ENCODE results near the gene CFAP46. TPM values are rescaled to one million over a fixed set of nuclear protein-coding genes. Genes with fewer than 3 reads are reported as not detected.

The CFAP46 gene
- polyA plus RNA-seq, 1 of the 3 experiments (the other 2 are of a cell fraction) = 3.9 TPM

DNA sequence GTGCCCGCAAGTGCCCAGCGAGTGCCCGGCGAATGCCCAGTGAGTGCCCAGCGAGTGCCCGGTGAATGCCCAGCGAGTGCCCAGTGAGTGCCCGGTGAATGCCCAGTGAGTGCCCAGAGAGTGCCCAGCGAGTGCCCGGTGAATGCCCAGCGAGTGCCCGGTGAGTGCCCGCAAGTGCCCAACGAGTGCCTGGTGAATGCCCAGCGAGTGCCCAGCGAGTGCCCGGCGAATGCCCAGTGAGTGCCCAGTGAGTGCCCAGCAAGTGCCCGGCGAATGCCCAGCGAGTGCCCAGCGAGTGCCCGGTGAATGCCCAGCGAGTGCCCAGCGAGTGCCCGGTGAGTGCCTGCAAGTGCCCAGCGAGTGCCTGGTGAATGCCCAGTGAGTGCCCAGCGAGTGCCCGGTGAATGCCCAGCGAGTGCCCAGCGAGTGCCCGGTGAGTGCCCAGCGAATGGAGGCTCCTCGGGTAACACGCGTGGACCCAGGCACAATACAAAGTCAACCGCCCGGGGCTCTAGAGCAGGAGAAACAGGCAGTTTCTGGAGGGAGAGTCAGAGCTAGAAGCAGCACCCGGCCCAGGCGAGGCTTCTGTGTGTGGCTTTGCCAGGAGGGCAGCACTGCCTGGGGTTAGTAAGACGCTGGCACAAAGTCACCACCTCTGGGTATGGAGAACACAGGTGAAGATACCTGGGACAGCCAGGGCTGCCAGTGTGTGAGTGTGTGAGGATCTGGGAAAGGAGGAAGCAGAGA lies 38.2 kb upstream of the CFAP46 start:
- ChIA-PET CTCF (no interaction called here), POLR2A (no interaction called here)
- Histone ChIP-seq H3K4me1 (ENCODE audit: control insufficient read depth in 1 of 2, insufficient read depth in 2 of 2, low read depth in 1 of 2, low read length in 1 of 2) (no peaks in the 10 kb centered on the region; a peak in 1 of 4 replicates), H3K9ac (no peak overlapping the region), H2AFZ (ENCODE audit: low read depth) (no peak overlapping the region), H3K4me3 (ENCODE audit: low read depth in 2 of 2, low read length in 1 of 2) (no peak overlapping the region), H3K4me2 (no peak overlapping the region), H3K27ac (ENCODE audit: low read depth in 2 of 2, low read length in 1 of 2) (no peak overlapping the region), H3F3A (replicated peaks; ENCODE audit: insufficient read depth) (no peaks in the 10 kb centered on the region), H3K9me2 (no peaks in the 10 kb centered on the region), H3K79me2 (ENCODE audit: insufficient read depth) (no peaks in the 10 kb centered on the region), H3K27me3 (ENCODE audit: insufficient read depth) (no peaks in the 10 kb centered on the region), H3K9me3 (no peaks in the 10 kb centered on the region), H3K36me3 (replicated peaks in 1 of 2; ENCODE audit: control insufficient read depth in 1 of 2, insufficient read depth in 2 of 2, low read length in 1 of 2) (no peaks in the 10 kb centered on the region), H4K20me1 (ENCODE audit: insufficient read depth) (no peaks in the 10 kb centered on the region)
- DNase-seq = no peak
- WGBS (ENCODE audit: low lambda C conversion rate) = 75% methylated on average over 21 of the region's 41 CpGs
- TF ChIP-seq NFIC (IDR thresholded peaks at IDR 0.05; ENCODE audit: borderline replicate concordance) (no peak), POLR2AphosphoS5 (IDR thresholded peaks at IDR 0.05; ENCODE audit: low read depth, low read length) (no peak), RXRA (IDR thresholded peaks at IDR 0.05; ENCODE audit: borderline replicate concordance, low read depth) (no peak), RFX5 (IDR thresholded peaks at IDR 0.05; ENCODE audit: low read length) (no peak), GABPA (IDR thresholded peaks at IDR 0.05; ENCODE audit: low read depth) (no peak), SIN3A (IDR thresholded peaks at IDR 0.05; ENCODE audit: borderline replicate concordance, low read depth, low read length) (no peak), SMC3 (IDR thresholded peaks at IDR 0.05; ENCODE audit: low read depth, low read length) (no peak), TEAD4 (IDR thresholded peaks at IDR 0.05; ENCODE audit: borderline replicate concordance, insufficient read depth) (no peak), GATA2 (CRISPR knock-in tag; IDR thresholded peaks at IDR 0.05) (no peak), MXI1 (IDR thresholded peaks at IDR 0.05; ENCODE audit: low read depth, low read length) (no peak), EP300 (IDR thresholded peaks at IDR 0.05; ENCODE audit: borderline replicate concordance in 1 of 2, low read depth in 1 of 2, low read length in 1 of 2) (no peak)
- TF ChIP-seq, protein P1, sequence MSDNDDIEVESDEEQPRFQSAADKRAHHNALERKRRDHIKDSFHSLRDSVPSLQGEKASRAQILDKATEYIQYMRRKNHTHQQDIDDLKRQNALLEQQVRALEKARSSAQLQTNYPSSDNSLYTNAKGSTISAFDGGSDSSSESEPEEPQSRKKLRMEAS (IDR thresholded peaks at IDR 0.05; ENCODE audit: low read depth) = no peak
- TF ChIP-seq, protein P2, sequence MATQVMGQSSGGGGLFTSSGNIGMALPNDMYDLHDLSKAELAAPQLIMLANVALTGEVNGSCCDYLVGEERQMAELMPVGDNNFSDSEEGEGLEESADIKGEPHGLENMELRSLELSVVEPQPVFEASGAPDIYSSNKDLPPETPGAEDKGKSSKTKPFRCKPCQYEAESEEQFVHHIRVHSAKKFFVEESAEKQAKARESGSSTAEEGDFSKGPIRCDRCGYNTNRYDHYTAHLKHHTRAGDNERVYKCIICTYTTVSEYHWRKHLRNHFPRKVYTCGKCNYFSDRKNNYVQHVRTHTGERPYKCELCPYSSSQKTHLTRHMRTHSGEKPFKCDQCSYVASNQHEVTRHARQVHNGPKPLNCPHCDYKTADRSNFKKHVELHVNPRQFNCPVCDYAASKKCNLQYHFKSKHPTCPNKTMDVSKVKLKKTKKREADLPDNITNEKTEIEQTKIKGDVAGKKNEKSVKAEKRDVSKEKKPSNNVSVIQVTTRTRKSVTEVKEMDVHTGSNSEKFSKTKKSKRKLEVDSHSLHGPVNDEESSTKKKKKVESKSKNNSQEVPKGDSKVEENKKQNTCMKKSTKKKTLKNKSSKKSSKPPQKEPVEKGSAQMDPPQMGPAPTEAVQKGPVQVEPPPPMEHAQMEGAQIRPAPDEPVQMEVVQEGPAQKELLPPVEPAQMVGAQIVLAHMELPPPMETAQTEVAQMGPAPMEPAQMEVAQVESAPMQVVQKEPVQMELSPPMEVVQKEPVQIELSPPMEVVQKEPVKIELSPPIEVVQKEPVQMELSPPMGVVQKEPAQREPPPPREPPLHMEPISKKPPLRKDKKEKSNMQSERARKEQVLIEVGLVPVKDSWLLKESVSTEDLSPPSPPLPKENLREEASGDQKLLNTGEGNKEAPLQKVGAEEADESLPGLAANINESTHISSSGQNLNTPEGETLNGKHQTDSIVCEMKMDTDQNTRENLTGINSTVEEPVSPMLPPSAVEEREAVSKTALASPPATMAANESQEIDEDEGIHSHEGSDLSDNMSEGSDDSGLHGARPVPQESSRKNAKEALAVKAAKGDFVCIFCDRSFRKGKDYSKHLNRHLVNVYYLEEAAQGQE (IDR thresholded peaks at IDR 0.05; ENCODE audit: low read depth, low read length) = no peak
- TF ChIP-seq, protein P3, sequence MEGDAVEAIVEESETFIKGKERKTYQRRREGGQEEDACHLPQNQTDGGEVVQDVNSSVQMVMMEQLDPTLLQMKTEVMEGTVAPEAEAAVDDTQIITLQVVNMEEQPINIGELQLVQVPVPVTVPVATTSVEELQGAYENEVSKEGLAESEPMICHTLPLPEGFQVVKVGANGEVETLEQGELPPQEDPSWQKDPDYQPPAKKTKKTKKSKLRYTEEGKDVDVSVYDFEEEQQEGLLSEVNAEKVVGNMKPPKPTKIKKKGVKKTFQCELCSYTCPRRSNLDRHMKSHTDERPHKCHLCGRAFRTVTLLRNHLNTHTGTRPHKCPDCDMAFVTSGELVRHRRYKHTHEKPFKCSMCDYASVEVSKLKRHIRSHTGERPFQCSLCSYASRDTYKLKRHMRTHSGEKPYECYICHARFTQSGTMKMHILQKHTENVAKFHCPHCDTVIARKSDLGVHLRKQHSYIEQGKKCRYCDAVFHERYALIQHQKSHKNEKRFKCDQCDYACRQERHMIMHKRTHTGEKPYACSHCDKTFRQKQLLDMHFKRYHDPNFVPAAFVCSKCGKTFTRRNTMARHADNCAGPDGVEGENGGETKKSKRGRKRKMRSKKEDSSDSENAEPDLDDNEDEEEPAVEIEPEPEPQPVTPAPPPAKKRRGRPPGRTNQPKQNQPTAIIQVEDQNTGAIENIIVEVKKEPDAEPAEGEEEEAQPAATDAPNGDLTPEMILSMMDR (IDR thresholded peaks at IDR 0.05) = no peak
